GM23338 (cell line): ENCODE measurements around the gene VEPH1. TPM values are rescaled to one million over a fixed set of nuclear protein-coding genes. Genes with fewer than 3 reads are reported as not detected.

Experiments used
- ATAC-seq: fragments of 200-7000 bp; cut with Tn5 transposase; 3 replicates; pipeline ENCODE4 v1.9.1; 2020
- DNase-seq: peaks from one replicate; pipeline ENCODE4 v3.0.0-alpha.2; 2015; ENCODE audit warnings: low spot score
- H2AFZ ChIP-seq: fragments of 200-600 bp; sonication (generic); 2 replicates; pipeline ENCODE4 v1.8.0; 2016; ENCODE audit warnings: antibody characterized with exemption, mild to moderate bottlenecking, moderate library complexity
- H3F3A ChIP-seq: fragments of 200-600 bp; sonication (generic); replicated peaks from 2 replicates; pipeline ENCODE4 v1.8.0; 2017; ENCODE audit warnings: antibody characterized with exemption, mixed run types, low read depth
- H3K27ac ChIP-seq: fragments of 200-600 bp; sonication (generic); 2 replicates; pipeline ENCODE4 v1.6.1; 2016; ENCODE audit warnings: low read depth
- H3K27me3 ChIP-seq: fragments of 200-600 bp; sonication (generic); 2 replicates; pipeline ENCODE4 v1.8.0; 2016; ENCODE audit warnings: mild to moderate bottlenecking, mixed run types, moderate library complexity; ENCODE audit not compliant: insufficient read depth
- H3K36me3 ChIP-seq: fragments of 200-600 bp; sonication (generic); 2 replicates; pipeline ENCODE4 v1.8.0; 2016; ENCODE audit warnings: mild to moderate bottlenecking; ENCODE audit not compliant: insufficient read depth
- H3K4me1 ChIP-seq: fragments of 200-600 bp; sonication (generic); 2 replicates; pipeline ENCODE4 v1.8.0; 2016; ENCODE audit warnings: mild to moderate bottlenecking, moderate library complexity; ENCODE audit not compliant: insufficient read depth
- H3K4me2 ChIP-seq: fragments of 200-600 bp; sonication (generic); 2 replicates; pipeline ENCODE4 v1.7.1; 2017; ENCODE audit warnings: mixed run types
- H3K4me3 ChIP-seq: fragments of 200-600 bp; sonication (generic); 2 replicates; pipeline ENCODE4 v1.6.1; 2016; ENCODE audit warnings: mixed run types
- H3K79me2 ChIP-seq: fragments of 200-600 bp; sonication (generic); replicated peaks from 2 replicates; pipeline ENCODE4 v1.8.0; 2017; ENCODE audit warnings: mild to moderate bottlenecking; ENCODE audit not compliant: insufficient read depth
- H3K9me2 ChIP-seq: fragments of 200-600 bp; sonication (generic); 2 replicates; pipeline ENCODE4 v1.8.0; 2017; ENCODE audit not compliant: insufficient read depth
- H4K20me1 ChIP-seq: fragments of 200-600 bp; sonication (generic); replicated peaks from 2 replicates; pipeline ENCODE4 v1.8.0; 2017; ENCODE audit warnings: mild to moderate bottlenecking; ENCODE audit not compliant: insufficient read depth
- H3K27ac Mint-ChIP-seq: 2 replicates; pipeline ENCODE4 v1.8.0; 2020; ENCODE audit warnings: inconsistent platforms, mild to moderate bottlenecking, moderate library complexity, mixed read lengths
- H3K27me3 Mint-ChIP-seq: 3 replicates; pipeline ENCODE4 v1.8.0; 2022; ENCODE audit warnings: low read depth, mild to moderate bottlenecking, moderate library complexity, mixed read lengths, inconsistent platforms; ENCODE audit not compliant: insufficient read depth, poor library complexity
- H3K36me3 Mint-ChIP-seq: 3 replicates; pipeline ENCODE4 v1.8.0; 2021; ENCODE audit warnings: low read depth, mild to moderate bottlenecking, inconsistent platforms, moderate library complexity, mixed read lengths
- H3K4me1 Mint-ChIP-seq: 3 replicates; pipeline ENCODE4 v1.8.0; 2020; ENCODE audit warnings: mild to moderate bottlenecking, inconsistent platforms, mixed read lengths
- H3K4me3 Mint-ChIP-seq: 3 replicates; pipeline ENCODE4 v1.8.0; 2021; ENCODE audit warnings: moderate library complexity, mild to moderate bottlenecking, inconsistent platforms, mixed read lengths
- H3K9me3 Mint-ChIP-seq: 3 replicates; pipeline ENCODE4 v1.8.0; 2020; ENCODE audit warnings: moderate library complexity, mild to moderate bottlenecking, inconsistent platforms, mixed read lengths
- ZNF331 ChIP-seq: fragments of 250-450 bp; sonication (Bioruptor Pico); IDR thresholded peaks from 2 replicates; pipeline ENCODE4 v1.5.0; 2020; ENCODE audit warnings: low read depth, mild to moderate bottlenecking, moderate library complexity
- polyA plus RNA-seq: library from polyadenylated mRNA; unstranded; fragments of >200 nt; fragmentation: Nextera tagmentation; extraction: Ambion mirVana; gene quantifications from 2 replicates; pipeline ENCODE4 v1.2.1, GENCODE V29; 2016
- total RNA-seq: library from RNA; depleted of rRNA; stranded (reverse); fragments of >200 nt; shearing (Covaris generic); gene quantifications from 2 replicates; pipeline ENCODE4 v1.2.3, GENCODE V29; 2014
- TF ChIP-seq, protein P1 (sequence below): IDR thresholded peaks from 2 replicates; pipeline ENCODE4 v1.6.1; 2016; ENCODE audit warnings: antibody characterized with exemption
- TF ChIP-seq, protein P2 (sequence below): fragments of 250-450 bp; sonication (Bioruptor Pico); IDR thresholded peaks from 2 replicates; pipeline ENCODE4 v1.5.0; 2020; ENCODE audit warnings: mild to moderate bottlenecking, moderate library complexity
- TF ChIP-seq, protein P3 (sequence below), 2 experiments: fragments of 200-600 bp in 1 of 2; sonication (generic) in 1 of 2; conservative IDR thresholded peaks; 2 replicates each; pipeline versions ENCODE4 v1.5.1 to v1.6.1; 2016 to 2017; ENCODE audit warnings: antibody characterized with exemption in 2 of 2, low read depth in 2 of 2, mild to moderate bottlenecking in 2 of 2, moderate library complexity in 1 of 2

The VEPH1 gene
- total and polyA plus RNA-seq, 2 experiments from 2014 or later = 15.4 to 33.8 TPM

DNA sequence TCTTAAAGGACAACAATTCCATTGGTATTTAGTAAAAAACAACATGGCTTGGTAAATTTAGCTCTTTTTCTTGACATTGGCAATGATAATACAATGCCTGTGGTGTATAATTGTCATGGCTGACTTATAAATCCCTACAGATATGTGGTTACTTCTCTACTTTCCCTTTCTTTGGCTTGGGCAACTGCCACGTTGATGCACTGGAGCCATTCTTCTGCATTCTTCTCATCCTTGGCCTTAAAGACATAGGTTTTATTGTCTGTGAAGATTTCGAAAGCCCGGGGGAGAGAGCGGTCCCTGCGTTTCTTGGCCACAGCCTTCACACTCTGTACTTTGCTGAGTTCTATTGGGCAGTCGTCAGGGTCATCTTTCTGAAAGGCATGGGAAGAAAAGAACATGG is 242.2 kb downstream of the VEPH1 start (continued):
- TF ChIP-seq, protein P1, sequence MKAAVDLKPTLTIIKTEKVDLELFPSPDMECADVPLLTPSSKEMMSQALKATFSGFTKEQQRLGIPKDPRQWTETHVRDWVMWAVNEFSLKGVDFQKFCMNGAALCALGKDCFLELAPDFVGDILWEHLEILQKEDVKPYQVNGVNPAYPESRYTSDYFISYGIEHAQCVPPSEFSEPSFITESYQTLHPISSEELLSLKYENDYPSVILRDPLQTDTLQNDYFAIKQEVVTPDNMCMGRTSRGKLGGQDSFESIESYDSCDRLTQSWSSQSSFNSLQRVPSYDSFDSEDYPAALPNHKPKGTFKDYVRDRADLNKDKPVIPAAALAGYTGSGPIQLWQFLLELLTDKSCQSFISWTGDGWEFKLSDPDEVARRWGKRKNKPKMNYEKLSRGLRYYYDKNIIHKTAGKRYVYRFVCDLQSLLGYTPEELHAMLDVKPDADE = no peak
- TF ChIP-seq, protein P2, sequence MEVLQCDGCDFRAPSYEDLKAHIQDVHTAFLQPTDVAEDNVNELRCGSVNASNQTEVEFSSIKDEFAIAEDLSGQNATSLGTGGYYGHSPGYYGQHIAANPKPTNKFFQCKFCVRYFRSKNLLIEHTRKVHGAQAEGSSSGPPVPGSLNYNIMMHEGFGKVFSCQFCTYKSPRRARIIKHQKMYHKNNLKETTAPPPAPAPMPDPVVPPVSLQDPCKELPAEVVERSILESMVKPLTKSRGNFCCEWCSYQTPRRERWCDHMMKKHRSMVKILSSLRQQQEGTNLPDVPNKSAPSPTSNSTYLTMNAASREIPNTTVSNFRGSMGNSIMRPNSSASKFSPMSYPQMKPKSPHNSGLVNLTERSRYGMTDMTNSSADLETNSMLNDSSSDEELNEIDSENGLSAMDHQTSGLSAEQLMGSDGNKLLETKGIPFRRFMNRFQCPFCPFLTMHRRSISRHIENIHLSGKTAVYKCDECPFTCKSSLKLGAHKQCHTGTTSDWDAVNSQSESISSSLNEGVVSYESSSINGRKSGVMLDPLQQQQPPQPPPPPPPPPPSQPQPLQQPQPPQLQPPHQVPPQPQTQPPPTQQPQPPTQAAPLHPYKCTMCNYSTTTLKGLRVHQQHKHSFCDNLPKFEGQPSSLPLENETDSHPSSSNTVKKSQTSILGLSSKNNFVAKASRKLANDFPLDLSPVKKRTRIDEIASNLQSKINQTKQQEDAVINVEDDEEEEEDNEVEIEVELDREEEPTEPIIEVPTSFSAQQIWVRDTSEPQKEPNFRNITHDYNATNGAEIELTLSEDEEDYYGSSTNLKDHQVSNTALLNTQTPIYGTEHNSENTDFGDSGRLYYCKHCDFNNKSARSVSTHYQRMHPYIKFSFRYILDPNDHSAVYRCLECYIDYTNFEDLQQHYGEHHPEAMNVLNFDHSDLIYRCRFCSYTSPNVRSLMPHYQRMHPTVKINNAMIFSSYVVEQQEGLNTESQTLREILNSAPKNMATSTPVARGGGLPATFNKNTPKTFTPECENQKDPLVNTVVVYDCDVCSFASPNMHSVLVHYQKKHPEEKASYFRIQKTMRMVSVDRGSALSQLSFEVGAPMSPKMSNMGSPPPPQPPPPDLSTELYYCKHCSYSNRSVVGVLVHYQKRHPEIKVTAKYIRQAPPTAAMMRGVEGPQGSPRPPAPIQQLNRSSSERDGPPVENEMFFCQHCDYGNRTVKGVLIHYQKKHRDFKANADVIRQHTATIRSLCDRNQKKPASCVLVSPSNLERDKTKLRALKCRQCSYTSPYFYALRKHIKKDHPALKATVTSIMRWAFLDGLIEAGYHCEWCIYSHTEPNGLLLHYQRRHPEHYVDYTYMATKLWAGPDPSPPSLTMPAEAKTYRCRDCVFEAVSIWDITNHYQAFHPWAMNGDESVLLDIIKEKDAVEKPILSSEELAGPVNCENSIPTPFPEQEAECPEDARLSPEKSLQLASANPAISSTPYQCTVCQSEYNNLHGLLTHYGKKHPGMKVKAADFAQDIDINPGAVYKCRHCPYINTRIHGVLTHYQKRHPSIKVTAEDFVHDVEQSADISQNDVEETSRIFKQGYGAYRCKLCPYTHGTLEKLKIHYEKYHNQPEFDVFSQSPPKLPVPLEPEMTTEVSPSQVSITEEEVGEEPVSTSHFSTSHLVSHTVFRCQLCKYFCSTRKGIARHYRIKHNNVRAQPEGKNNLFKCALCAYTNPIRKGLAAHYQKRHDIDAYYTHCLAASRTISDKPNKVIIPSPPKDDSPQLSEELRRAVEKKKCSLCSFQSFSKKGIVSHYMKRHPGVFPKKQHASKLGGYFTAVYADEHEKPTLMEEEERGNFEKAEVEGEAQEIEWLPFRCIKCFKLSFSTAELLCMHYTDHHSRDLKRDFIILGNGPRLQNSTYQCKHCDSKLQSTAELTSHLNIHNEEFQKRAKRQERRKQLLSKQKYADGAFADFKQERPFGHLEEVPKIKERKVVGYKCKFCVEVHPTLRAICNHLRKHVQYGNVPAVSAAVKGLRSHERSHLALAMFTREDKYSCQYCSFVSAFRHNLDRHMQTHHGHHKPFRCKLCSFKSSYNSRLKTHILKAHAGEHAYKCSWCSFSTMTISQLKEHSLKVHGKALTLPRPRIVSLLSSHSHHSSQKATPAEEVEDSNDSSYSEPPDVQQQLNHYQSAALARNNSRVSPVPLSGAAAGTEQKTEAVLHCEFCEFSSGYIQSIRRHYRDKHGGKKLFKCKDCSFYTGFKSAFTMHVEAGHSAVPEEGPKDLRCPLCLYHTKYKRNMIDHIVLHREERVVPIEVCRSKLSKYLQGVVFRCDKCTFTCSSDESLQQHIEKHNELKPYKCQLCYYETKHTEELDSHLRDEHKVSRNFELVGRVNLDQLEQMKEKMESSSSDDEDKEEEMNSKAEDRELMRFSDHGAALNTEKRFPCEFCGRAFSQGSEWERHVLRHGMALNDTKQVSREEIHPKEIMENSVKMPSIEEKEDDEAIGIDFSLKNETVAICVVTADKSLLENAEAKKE (CRISPR knock-in tag) = no peak

DNA sequence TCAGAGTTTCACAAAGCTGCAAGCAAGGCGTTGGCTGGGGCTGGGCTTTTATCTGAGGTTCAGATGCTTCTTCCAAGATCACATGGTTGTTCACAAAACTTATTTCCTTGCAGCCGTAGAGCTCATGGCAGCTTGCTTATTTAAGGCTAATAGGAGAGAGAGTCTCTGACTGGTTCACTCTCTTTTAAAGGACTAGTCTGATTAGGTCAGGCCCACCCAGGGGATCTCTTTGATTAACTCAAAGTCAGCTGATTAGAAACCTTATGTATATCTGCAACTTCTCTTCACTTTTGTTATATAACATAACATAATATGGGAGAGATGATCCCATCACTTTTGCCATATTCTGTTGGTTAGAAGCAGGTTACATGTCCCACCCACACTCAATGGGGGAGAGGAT is 243.4 kb downstream of the VEPH1 start:
- Histone ChIP-seq H3K4me3 (no peak overlapping the region), H3K4me1 (peaks cover 39% of the 10 kb centered on the region; the same call in 1 of the 2 replicates), H3K27me3 (no peaks in the 10 kb centered on the region), H3K79me2 (no peaks in the 10 kb centered on the region), H3K4me2 (no peak overlapping the region), H3K9me2 (peaks cover 8% of the 10 kb centered on the region; the same call in 1 of the 2 replicates), H3K27ac (no peak overlapping the region), H3K36me3 (no peaks in the 10 kb centered on the region), H3F3A (no peaks in the 10 kb centered on the region), H4K20me1 (no peaks in the 10 kb centered on the region), H2AFZ (no peak overlapping the region)
- peaks cover 46% of the 10 kb centered on the region for H3K4me1 Mint-ChIP-seq
- no peaks in the 10 kb centered on the region; the same call in 2 of the 3 replicates for H3K9me3 Mint-ChIP-seq
- peaks cover 3% of the 10 kb centered on the region for H3K27me3 Mint-ChIP-seq
- H3K36me3 Mint-ChIP-seq = no peaks in the 10 kb centered on the region
- no peak overlapping the region for H3K27ac Mint-ChIP-seq
- ATAC-seq = no peak
- no peak overlapping the region for H3K4me3 Mint-ChIP-seq
- no peak for DNase-seq
- TF ChIP-seq ZNF331 (CRISPR knock-in tag) = no peak
- TF ChIP-seq, protein P3, sequence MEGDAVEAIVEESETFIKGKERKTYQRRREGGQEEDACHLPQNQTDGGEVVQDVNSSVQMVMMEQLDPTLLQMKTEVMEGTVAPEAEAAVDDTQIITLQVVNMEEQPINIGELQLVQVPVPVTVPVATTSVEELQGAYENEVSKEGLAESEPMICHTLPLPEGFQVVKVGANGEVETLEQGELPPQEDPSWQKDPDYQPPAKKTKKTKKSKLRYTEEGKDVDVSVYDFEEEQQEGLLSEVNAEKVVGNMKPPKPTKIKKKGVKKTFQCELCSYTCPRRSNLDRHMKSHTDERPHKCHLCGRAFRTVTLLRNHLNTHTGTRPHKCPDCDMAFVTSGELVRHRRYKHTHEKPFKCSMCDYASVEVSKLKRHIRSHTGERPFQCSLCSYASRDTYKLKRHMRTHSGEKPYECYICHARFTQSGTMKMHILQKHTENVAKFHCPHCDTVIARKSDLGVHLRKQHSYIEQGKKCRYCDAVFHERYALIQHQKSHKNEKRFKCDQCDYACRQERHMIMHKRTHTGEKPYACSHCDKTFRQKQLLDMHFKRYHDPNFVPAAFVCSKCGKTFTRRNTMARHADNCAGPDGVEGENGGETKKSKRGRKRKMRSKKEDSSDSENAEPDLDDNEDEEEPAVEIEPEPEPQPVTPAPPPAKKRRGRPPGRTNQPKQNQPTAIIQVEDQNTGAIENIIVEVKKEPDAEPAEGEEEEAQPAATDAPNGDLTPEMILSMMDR (conservative IDR thresholded peaks at IDR 0.05; ENCODE audit: low read depth in 2 of 2) = no peak
- TF ChIP-seq, protein P1 = no peak
- TF ChIP-seq, protein P2 (CRISPR knock-in tag) = no peak
